Smooth muscle cell (in vitro differentiated cells): ENCODE data around the gene FAM161A. TPM values are rescaled to one million over a fixed set of nuclear protein-coding genes. Genes with fewer than 3 reads are reported as not detected.

Experiments used
- DNase-seq: peaks from one replicate; lab custom pipeline; 2025; ENCODE audit not compliant: unreplicated experiment; lab: John Stamatoyannopoulos, UW
- H2AFZ ChIP-seq: fragments of 200-600 bp; sonication (generic); 2 replicates; pipeline ENCODE4 v1.6.0; 2016; ENCODE audit warnings: antibody characterized with exemption, low read depth, mild to moderate bottlenecking
- H3F3A ChIP-seq: fragments of 200-600 bp; sonication (generic); 2 replicates; pipeline ENCODE4 v1.6.0; 2017; ENCODE audit warnings: antibody characterized with exemption, low read depth
- H3K27ac ChIP-seq: fragments of 200-600 bp; sonication (generic); 2 replicates; pipeline ENCODE4 v1.5.1; 2016; ENCODE audit warnings: low read depth, mild to moderate bottlenecking
- H3K27me3 ChIP-seq: fragments of 200-600 bp; sonication (generic); 2 replicates; pipeline ENCODE4 v1.6.1; 2016; ENCODE audit warnings: low read depth, mild to moderate bottlenecking
- H3K36me3 ChIP-seq: fragments of 200-600 bp; sonication (generic); 2 replicates; pipeline ENCODE4 v1.5.1; 2016; ENCODE audit warnings: low read depth
- H3K4me1 ChIP-seq: fragments of 200-600 bp; sonication (generic); 2 replicates; pipeline ENCODE4 v1.5.1; 2016; ENCODE audit warnings: low read depth
- H3K4me2 ChIP-seq: fragments of 200-600 bp; sonication (generic); 2 replicates; pipeline ENCODE4 v1.6.0; 2016; ENCODE audit warnings: mild to moderate bottlenecking
- H3K4me3 ChIP-seq: fragments of 200-600 bp; sonication (generic); 2 replicates; pipeline ENCODE4 v1.5.1; 2016; ENCODE audit warnings: mild to moderate bottlenecking
- H3K79me2 ChIP-seq: fragments of 200-600 bp; sonication (generic); 2 replicates; pipeline ENCODE4 v1.6.0; 2016; ENCODE audit warnings: low read depth, mild to moderate bottlenecking
- H3K9ac ChIP-seq: fragments of 200-600 bp; sonication (generic); 2 replicates; pipeline ENCODE4 v1.6.0; 2016; ENCODE audit warnings: low read depth
- H3K9me3 ChIP-seq: fragments of 200-600 bp; sonication (generic); replicated peaks from 2 replicates; pipeline ENCODE4 v1.5.1; 2016; ENCODE audit warnings: low read depth
- H4K20me1 ChIP-seq: fragments of 200-600 bp; sonication (generic); 2 replicates; pipeline ENCODE4 v1.6.0; 2016; ENCODE audit warnings: low read depth
- CTCF ChIP-seq: fragments of 200-600 bp; sonication (generic); IDR thresholded peaks from 2 replicates; pipeline ENCODE4 v1.5.1; 2017; ENCODE audit warnings: borderline replicate concordance, mild to moderate bottlenecking, antibody characterized with exemption; ENCODE audit not compliant: insufficient read depth, poor library complexity, severe bottlenecking
- WGBS: methylation state at CpG from one replicate; pipeline ENCODE4 v1.1.7; 2016; ENCODE audit warnings: low lambda C conversion rate; 5-methylcytosine and 5-hydroxymethylcytosine counted together
- polyA plus RNA-seq: library from polyadenylated mRNA; unstranded; fragments of >200 nt; fragmentation: Nextera tagmentation; extraction: Ambion mirVana; gene quantifications from 2 replicates; pipeline ENCODE4 v1.2.1, GENCODE V29; 2016
- total RNA-seq: library from RNA; depleted of rRNA; stranded (reverse); fragments of >200 nt; gene quantifications from 2 replicates; pipeline ENCODE4 v1.2.3, GENCODE V29; 2014

The FAM161A gene
- total and polyA plus RNA-seq, 2 experiments from 2014 or later = 3.9 to 5.7 TPM

- TF ChIP-seq CTCF = no peak
- DNase-seq = peak; percentile 73
- H3F3A ChIP-seq = no peaks in the 10 kb centered on the region
- peak within 1 kb of the TSS; percentile 91 for H3K4me3 ChIP-seq
- H3K9me3 ChIP-seq = no peaks in the 10 kb centered on the region
- no peaks in the 10 kb centered on the region for H3K36me3 ChIP-seq
- H3K9ac ChIP-seq = peak within 1 kb of the TSS; percentile 98
- peak within 1 kb of the TSS; percentile 96 for H3K27ac ChIP-seq
- peak within 1 kb of the TSS; percentile 76 for H2AFZ ChIP-seq
- no peaks in the 10 kb centered on the region for H3K27me3 ChIP-seq
- peaks cover 12% of the 10 kb centered on the region for H3K4me1 ChIP-seq
- 2% methylated on average over 70 of the region's 74 CpGs for WGBS
- H3K4me2 ChIP-seq = peak within 1 kb of the TSS; percentile 94
- H4K20me1 ChIP-seq = peaks cover 44% of the 10 kb centered on the region
- H3K79me2 ChIP-seq = peaks cover 49% of the 10 kb centered on the region
Measured at GRCh38 chr2:61888267-61889055, 34.6 kb upstream of the FAM161A start, which contains the start of gene CCT4. TSS of gene CCT4 (minus strand) at chr2:61888656. CDS start at chr2:61888507, 149 bp downstream.

GRCh38 chr2:61887717-61888266 lies 33.9 kb upstream of the FAM161A start:
- Histone ChIP-seq H3K27ac (peak overlapping the region; percentile 96), H3K79me2 (peaks cover 54% of the 10 kb centered on the region), H3K4me1 (peaks cover 12% of the 10 kb centered on the region), H3K27me3 (no peaks in the 10 kb centered on the region), H3K36me3 (peaks cover 3% of the 10 kb centered on the region), H3K9me3 (no peaks in the 10 kb centered on the region), H2AFZ (peak overlapping the region; percentile 76), H3K4me2 (peak overlapping the region; percentile 94), H3F3A (no peaks in the 10 kb centered on the region), H3K9ac (peak overlapping the region; percentile 98), H4K20me1 (peaks cover 46% of the 10 kb centered on the region), H3K4me3 (peak overlapping the region; percentile 91)
- no peak for TF ChIP-seq CTCF
- WGBS = 2% methylated on average over 18 of the region's 18 CpGs
- no peak for DNase-seq

DNA sequence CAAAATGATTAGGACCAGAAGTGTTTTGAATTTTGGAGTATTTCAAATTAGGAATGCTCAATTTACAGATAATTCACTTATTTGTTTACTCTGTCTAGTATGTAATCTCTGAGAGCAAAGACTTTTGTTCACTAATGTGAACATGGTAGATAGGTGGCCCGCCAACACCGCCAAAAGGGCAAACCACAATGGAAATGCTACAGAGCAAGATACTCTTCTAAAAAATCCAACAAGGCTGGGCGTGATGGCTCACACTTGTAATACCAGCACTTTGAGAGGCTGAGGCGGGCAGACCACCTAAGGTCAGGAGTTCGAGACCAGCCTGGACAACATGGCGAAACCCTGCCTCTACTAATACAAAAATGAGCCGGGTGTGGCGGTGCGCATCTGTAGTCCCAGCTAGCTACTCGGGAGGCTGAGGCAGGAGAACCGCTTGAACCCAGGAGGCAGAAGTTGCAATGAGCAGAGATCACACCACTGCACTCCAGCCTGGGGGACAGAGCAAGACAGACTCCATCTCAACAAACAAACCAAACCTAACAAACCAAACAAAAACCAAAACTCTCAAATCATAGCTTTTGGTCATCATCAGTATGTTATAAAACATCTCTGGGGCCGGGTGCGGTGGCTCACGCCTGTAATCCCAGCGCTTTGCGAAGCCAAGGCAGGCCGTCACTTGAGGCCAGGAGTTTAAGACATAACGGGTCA lies 32.2 kb upstream of the FAM161A start:
- H3K79me2 ChIP-seq = peaks cover 54% of the 10 kb centered on the region
- H4K20me1 ChIP-seq = peaks cover 46% of the 10 kb centered on the region
- 88% methylated on average over 18 of the region's 18 CpGs for WGBS
- no peak for TF ChIP-seq CTCF
- H3K4me1 ChIP-seq = peaks cover 12% of the 10 kb centered on the region
- no peak overlapping the region for H3K27ac ChIP-seq
- H3K9ac ChIP-seq = no peak overlapping the region
- peak overlapping the region; percentile 94 for H3K4me2 ChIP-seq
- H3K9me3 ChIP-seq = no peaks in the 10 kb centered on the region
- H2AFZ ChIP-seq = no peak overlapping the region
- peak overlapping the region; percentile 91 for H3K4me3 ChIP-seq
- peaks cover 17% of the 10 kb centered on the region for H3K36me3 ChIP-seq
- no peaks in the 10 kb centered on the region for H3K27me3 ChIP-seq
- no peak for DNase-seq
- no peaks in the 10 kb centered on the region for H3F3A ChIP-seq
